HepG2 (cell line): Measurements from ENCODE around the gene ZNF444. TPM values are rescaled to one million over a fixed set of nuclear protein-coding genes. Genes with fewer than 3 reads are reported as not detected.

Source experiments
- DNMT3B ChIP-seq: conservative IDR thresholded peaks from 2 replicates; pipeline ENCODE4 v1.6.1; 2016; ENCODE audit warnings: missing biosample characterization, control low read depth
- DPF2 ChIP-seq: sonication (generic); formaldehyde crosslinking; IDR thresholded peaks from 2 replicates; pipeline ENCODE4 v1.4.0; 2020; ENCODE audit warnings: mild to moderate bottlenecking, low read depth, missing genetic modification reagents, borderline replicate concordance
- EP300 ChIP-seq, 3 experiments: sonication (generic) in 1 of 3; formaldehyde crosslinking in 1 of 3; IDR thresholded peaks; 2 replicates each; pipeline versions ENCODE4 v1.5.1 to v1.6.1; 2011 to 2020; ENCODE audit warnings: low read depth in 2 of 3, low read length in 2 of 3, borderline replicate concordance in 1 of 3, improper control_type of control experiment in 1 of 3, mild to moderate bottlenecking in 1 of 3, missing genetic modification reagents in 1 of 3, moderate library complexity in 1 of 3
- FIP1L1 ChIP-seq: fragments of 200-400 bp; formaldehyde crosslinking; IDR thresholded peaks from 2 replicates; pipeline ENCODE4 v1.6.1; 2018; ENCODE audit warnings: low read depth, mild to moderate bottlenecking, low read length, moderate library complexity, borderline replicate concordance; ENCODE audit not compliant: insufficient read depth
- FOXA3 ChIP-seq: IDR thresholded peaks from 2 replicates; pipeline ENCODE4 v1.6.1; 2016; ENCODE audit warnings: missing genetic modification reagents, missing compliant biosample characterization
- GATAD2A ChIP-seq: IDR thresholded peaks from 2 replicates; pipeline ENCODE4 v1.6.1; 2016
- HHEX ChIP-seq: IDR thresholded peaks from 2 replicates; pipeline ENCODE4 v1.6.1; 2016; ENCODE audit warnings: control low read depth
- HNRNPL ChIP-seq: fragments of 200-400 bp; formaldehyde crosslinking; IDR thresholded peaks from 2 replicates; pipeline ENCODE4 v1.6.1; 2017; ENCODE audit warnings: mild to moderate bottlenecking, low read depth, low read length
- JUNB ChIP-seq: sonication (generic); formaldehyde crosslinking; IDR thresholded peaks from 2 replicates; pipeline ENCODE4 v1.8.0; 2022; ENCODE audit warnings: missing genetic modification reagents, mild to moderate bottlenecking, borderline replicate concordance
- MAF1 ChIP-seq: sonication (generic); formaldehyde crosslinking; IDR thresholded peaks from 2 replicates; pipeline ENCODE4 v1.5.0; 2020; ENCODE audit warnings: missing genetic modification reagents, borderline replicate concordance
- MAFF ChIP-seq: IDR thresholded peaks from 2 replicates; pipeline ENCODE4 v1.6.1; 2011; ENCODE audit warnings: low read depth, low read length, improper control_type of control experiment
- MAFK ChIP-seq, 2 experiments: IDR thresholded peaks in 1 of 2; conservative IDR thresholded peaks in 1 of 2; 2 replicates each; pipeline ENCODE4 v1.6.1; 2011; ENCODE audit warnings: improper control_type of control experiment in 2 of 2, low read length in 2 of 2
- NCOA2 ChIP-seq: sonication (generic); formaldehyde crosslinking; IDR thresholded peaks from 2 replicates; pipeline ENCODE4 v1.8.0; 2022; ENCODE audit warnings: inconsistent platforms
- PAF1 ChIP-seq: IDR thresholded peaks from 2 replicates; pipeline ENCODE4 v1.6.1; 2016; ENCODE audit warnings: missing genetic modification reagents, missing compliant biosample characterization
- PHF8 ChIP-seq: sonication (generic); formaldehyde crosslinking; IDR thresholded peaks from 2 replicates; pipeline ENCODE4 v1.5.0; 2020; ENCODE audit warnings: missing genetic modification reagents
- TP53 ChIP-seq: sonication (generic); formaldehyde crosslinking; conservative IDR thresholded peaks from 2 replicates; pipeline ENCODE4 v1.4.0; 2020; ENCODE audit warnings: missing genetic modification reagents
- U2AF2 ChIP-seq: fragments of 200-400 bp; formaldehyde crosslinking; IDR thresholded peaks from 2 replicates; pipeline ENCODE4 v1.6.1; 2017; ENCODE audit warnings: low read depth, mild to moderate bottlenecking, low read length
- YEATS4 ChIP-seq: sonication (generic); formaldehyde crosslinking; IDR thresholded peaks from 2 replicates; pipeline ENCODE4 v1.4.0; 2020; ENCODE audit warnings: missing genetic modification reagents, borderline replicate concordance
- ZBTB38 ChIP-seq: sonication (generic); formaldehyde crosslinking; IDR thresholded peaks from 2 replicates; pipeline ENCODE4 v1.5.1; 2020; ENCODE audit warnings: mild to moderate bottlenecking, missing genetic modification reagents
- ZMAT3 ChIP-seq: sonication (generic); formaldehyde crosslinking; conservative IDR thresholded peaks from 2 replicates; pipeline ENCODE4 v1.7.0; 2021; ENCODE audit warnings: missing genetic modification reagents
- ZMYM3 ChIP-seq: sonication (generic); formaldehyde crosslinking; IDR thresholded peaks from 2 replicates; pipeline ENCODE4 v1.5.1; 2020; ENCODE audit warnings: mild to moderate bottlenecking, missing genetic modification reagents
- ZNF136 ChIP-seq: sonication (generic); formaldehyde crosslinking; IDR thresholded peaks from 2 replicates; pipeline ENCODE4 v1.8.1; 2022; ENCODE audit warnings: low read depth, mild to moderate bottlenecking, moderate library complexity, missing genetic modification reagents
- ZNF567 ChIP-seq: sonication (generic); formaldehyde crosslinking; IDR thresholded peaks from 2 replicates; pipeline ENCODE4 v1.8.1; 2023; ENCODE audit warnings: mild to moderate bottlenecking, missing genetic modification reagents, borderline replicate concordance
- polyA plus RNA-seq, 8 experiments: library from polyadenylated mRNA; depleted of rRNA in 3 of 8; stranded (reverse) in 7 of 8; unstranded in 1 of 8; fragments of >200 nt; fragmentation: Illumina TruSeq in 4 of 8; extraction: Trizol in 4 of 8; gene quantifications; 2 replicates each; pipeline versions ENCODE4 v1.2.1 to v1.2.3, GENCODE V29; 2011 to 2016; ENCODE audit warnings: low read depth in 4 of 8, missing spikeins in 1 of 8, mixed read lengths in 1 of 8; ENCODE audit not compliant: insufficient read depth in 1 of 8
- total RNA-seq, 5 experiments: library from RNA; depleted of rRNA; stranded (reverse); fragments of >200 nt; fragmentation: Illumina TruSeq; extraction: Trizol; gene quantifications; 2 replicates each; pipeline ENCODE4 v1.2.3, GENCODE V29; 2016; ENCODE audit warnings: low read depth in 1 of 5
- TF ChIP-seq, protein P1 (sequence below): sonication (generic); formaldehyde crosslinking; IDR thresholded peaks from 2 replicates; pipeline ENCODE4 v1.5.0; 2020; ENCODE audit warnings: mild to moderate bottlenecking, missing genetic modification reagents, moderate library complexity

ZNF444 gene
- total and polyA plus RNA-seq, 2 of the 13 experiments (the other 11 are each of a cell fraction or from before 2014, with no cell fraction given), result 27.4 to 30.3 TPM

DNA sequence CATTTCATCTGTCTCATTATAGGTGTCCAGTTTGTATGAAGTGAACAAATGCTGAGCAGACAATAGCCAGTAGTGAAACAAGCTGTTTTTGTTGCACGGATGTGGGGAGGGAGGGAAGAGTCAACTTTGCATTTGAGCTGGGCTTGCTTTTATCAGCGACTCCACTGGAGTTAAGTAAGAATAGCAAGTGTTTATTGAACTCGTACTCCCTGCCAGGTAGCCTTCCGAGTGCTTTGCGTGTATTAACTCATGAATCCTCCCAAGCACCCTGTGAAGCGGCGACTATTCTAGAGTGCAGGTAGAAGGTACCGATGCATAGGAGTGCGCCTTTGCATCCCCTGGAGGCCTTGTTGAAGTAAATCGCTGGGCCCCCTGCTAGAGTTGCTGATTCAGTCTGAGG is 4.7 kb upstream of the ZNF444 start (continued):
- TF ChIP-seq ZBTB38 (peak; percentile 71; the same call in 1 of the 2 replicates), ZNF567 (no peak), HHEX (no peak), ZNF136 (CRISPR knock-in tag) (no peak), YEATS4 (CRISPR knock-in tag) (no peak), JUNB (no peak), DNMT3B (CRISPR knock-in tag) (no peak), EP300 (IDR thresholded peaks at IDR 0.05; ENCODE audit: low read depth in 2 of 2, low read length in 2 of 2) (no peak), EP300 (CRISPR knock-in tag; IDR thresholded peaks at IDR 0.05; ENCODE audit: borderline replicate concordance) (no peak), U2AF2 (no peak), PHF8 (CRISPR knock-in tag) (no peak), FOXA3 (0 out of 2 replicates have a peak, but pooled peaks have one; percentile 8), ZMYM3 (CRISPR knock-in tag) (no peak), NCOA2 (CRISPR knock-in tag) (no peak), HNRNPL (no peak), DPF2 (CRISPR knock-in tag) (no peak), MAFF (peak; percentile 71), PAF1 (CRISPR knock-in tag) (no peak), GATAD2A (CRISPR knock-in tag) (peak; percentile 36; the same call in 1 of the 2 replicates), ZMAT3 (CRISPR knock-in tag) (no peak), FIP1L1 (no peak), MAF1 (CRISPR knock-in tag) (no peak), TP53 (no peak), MAFK (conservative IDR thresholded peaks at IDR 0.05 in 1 of 2, IDR thresholded peaks at IDR 0.05 in 1 of 2; ENCODE audit: low read length in 2 of 2) (peak; percentile 69 to 79)
- TF ChIP-seq, protein P1, sequence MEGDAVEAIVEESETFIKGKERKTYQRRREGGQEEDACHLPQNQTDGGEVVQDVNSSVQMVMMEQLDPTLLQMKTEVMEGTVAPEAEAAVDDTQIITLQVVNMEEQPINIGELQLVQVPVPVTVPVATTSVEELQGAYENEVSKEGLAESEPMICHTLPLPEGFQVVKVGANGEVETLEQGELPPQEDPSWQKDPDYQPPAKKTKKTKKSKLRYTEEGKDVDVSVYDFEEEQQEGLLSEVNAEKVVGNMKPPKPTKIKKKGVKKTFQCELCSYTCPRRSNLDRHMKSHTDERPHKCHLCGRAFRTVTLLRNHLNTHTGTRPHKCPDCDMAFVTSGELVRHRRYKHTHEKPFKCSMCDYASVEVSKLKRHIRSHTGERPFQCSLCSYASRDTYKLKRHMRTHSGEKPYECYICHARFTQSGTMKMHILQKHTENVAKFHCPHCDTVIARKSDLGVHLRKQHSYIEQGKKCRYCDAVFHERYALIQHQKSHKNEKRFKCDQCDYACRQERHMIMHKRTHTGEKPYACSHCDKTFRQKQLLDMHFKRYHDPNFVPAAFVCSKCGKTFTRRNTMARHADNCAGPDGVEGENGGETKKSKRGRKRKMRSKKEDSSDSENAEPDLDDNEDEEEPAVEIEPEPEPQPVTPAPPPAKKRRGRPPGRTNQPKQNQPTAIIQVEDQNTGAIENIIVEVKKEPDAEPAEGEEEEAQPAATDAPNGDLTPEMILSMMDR (CRISPR knock-in tag), result peak; percentile 14; the same call in 1 of the 2 replicates
